ENCODE measurements around the gene TCP11X1.
"Not testable (repeated sequence)": the region's sequence is repeated elsewhere in the genome, so short reads cannot be mapped to it uniquely, and the experiment has no call there.

DNA sequence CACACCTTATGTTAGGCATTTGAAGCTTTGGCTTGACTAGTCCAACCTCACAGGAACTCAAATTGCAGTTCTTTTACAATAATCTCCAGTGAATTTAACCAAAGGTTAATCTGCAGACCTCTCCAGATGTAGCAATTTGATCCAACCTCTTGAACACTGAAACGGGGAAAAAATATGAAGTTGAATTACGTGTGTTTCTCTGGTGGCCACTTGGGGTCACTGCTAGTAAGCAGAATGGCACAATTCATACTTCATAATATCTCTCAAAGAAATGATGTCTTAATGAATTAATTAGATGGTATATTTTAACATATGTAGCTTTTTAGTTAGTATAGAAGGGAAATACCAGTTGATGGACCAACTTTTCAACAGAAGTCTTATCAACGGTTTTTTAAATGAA, 1.4 kb downstream of the TCP11X1 start:
- not testable (repeated sequence) for TF ChIP-seq POLR2AphosphoS5 (IDR thresholded peaks at IDR 0.05; ENCODE audit: low read length); RAD21 (IDR thresholded peaks at IDR 0.05; ENCODE audit: insufficient read depth, low read depth, low read length); POLR2AphosphoS2 (IDR thresholded peaks at IDR 0.05; ENCODE audit: low read depth, low read length); MYB (IDR thresholded peaks at IDR 0.05; ENCODE audit: borderline replicate concordance, low read depth, low read length); POLR2A (IDR thresholded peaks at IDR 0.05; ENCODE audit: low read depth, low read length); MYC (IDR thresholded peaks at IDR 0.05; ENCODE audit: insufficient read depth, insufficient read length, insufficient replicate concordance, low read length, severe bottlenecking); EP300 (IDR thresholded peaks at IDR 0.05; ENCODE audit: borderline replicate concordance in 1 of 2, control insufficient read depth in 1 of 2, low read depth in 2 of 2, low read length in 2 of 2); FOXM1 (IDR thresholded peaks at IDR 0.05; ENCODE audit: low read depth, low read length)
- TF ChIP-seq, protein P1, sequence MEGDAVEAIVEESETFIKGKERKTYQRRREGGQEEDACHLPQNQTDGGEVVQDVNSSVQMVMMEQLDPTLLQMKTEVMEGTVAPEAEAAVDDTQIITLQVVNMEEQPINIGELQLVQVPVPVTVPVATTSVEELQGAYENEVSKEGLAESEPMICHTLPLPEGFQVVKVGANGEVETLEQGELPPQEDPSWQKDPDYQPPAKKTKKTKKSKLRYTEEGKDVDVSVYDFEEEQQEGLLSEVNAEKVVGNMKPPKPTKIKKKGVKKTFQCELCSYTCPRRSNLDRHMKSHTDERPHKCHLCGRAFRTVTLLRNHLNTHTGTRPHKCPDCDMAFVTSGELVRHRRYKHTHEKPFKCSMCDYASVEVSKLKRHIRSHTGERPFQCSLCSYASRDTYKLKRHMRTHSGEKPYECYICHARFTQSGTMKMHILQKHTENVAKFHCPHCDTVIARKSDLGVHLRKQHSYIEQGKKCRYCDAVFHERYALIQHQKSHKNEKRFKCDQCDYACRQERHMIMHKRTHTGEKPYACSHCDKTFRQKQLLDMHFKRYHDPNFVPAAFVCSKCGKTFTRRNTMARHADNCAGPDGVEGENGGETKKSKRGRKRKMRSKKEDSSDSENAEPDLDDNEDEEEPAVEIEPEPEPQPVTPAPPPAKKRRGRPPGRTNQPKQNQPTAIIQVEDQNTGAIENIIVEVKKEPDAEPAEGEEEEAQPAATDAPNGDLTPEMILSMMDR (IDR thresholded peaks at IDR 0.05 in 2 of 3, conservative IDR thresholded peaks at IDR 0.05 in 1 of 3; ENCODE audit: control insufficient read depth in 2 of 3, extremely low read depth in 1 of 3, insufficient read depth in 1 of 3, low read depth in 3 of 3, low read length in 3 of 3) = not testable (repeated sequence)
- TF ChIP-seq, protein P2, sequence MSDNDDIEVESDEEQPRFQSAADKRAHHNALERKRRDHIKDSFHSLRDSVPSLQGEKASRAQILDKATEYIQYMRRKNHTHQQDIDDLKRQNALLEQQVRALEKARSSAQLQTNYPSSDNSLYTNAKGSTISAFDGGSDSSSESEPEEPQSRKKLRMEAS (IDR thresholded peaks at IDR 0.05; ENCODE audit: low read depth, low read length) = not testable (repeated sequence)

Measured in GM12878 (cell line).